GM13977 (cell line): Measurements from ENCODE around the gene ZG16.
A peak's percentile ranks its signal among the peaks of the same experiment; 100 is the strongest.
"Not testable (repeated sequence)": the region's sequence is repeated elsewhere in the genome, so short reads cannot be mapped to it uniquely, and the experiment has no call there.

Source experiments
- DNase-seq: peaks from one replicate; pipeline ENCODE4 v3.0.0; 2012; ENCODE audit warnings: low spot score
- CTCF ChIP-seq: IDR thresholded peaks from 2 replicates; pipeline ENCODE4 v1.5.1; 2012; ENCODE audit warnings: mild to moderate bottlenecking, control low read depth; ENCODE audit not compliant: insufficient read depth; ENCODE audit errors: extremely low read depth, missing control alignments
- in situ Hi-C: fragments of 300-500 bp; cut with MboI; formaldehyde crosslinking; loops from one replicate; pipeline ENCODE4 v1.12.0; 2022; ENCODE audit warnings: low sequenced_read_pairs, low pct_unique_long_range_greater_than_20kb, mixed read lengths, inconsistent platforms; ENCODE audit not compliant: unreplicated experiment

ZG16 gene

GRCh38 chr16:29743827-29744531 is 34.1 kb upstream of the ZG16 start:
- TF ChIP-seq CTCF, result no peak
- no peak for DNase-seq
- in situ Hi-C loops, result no loop called here

DNA sequence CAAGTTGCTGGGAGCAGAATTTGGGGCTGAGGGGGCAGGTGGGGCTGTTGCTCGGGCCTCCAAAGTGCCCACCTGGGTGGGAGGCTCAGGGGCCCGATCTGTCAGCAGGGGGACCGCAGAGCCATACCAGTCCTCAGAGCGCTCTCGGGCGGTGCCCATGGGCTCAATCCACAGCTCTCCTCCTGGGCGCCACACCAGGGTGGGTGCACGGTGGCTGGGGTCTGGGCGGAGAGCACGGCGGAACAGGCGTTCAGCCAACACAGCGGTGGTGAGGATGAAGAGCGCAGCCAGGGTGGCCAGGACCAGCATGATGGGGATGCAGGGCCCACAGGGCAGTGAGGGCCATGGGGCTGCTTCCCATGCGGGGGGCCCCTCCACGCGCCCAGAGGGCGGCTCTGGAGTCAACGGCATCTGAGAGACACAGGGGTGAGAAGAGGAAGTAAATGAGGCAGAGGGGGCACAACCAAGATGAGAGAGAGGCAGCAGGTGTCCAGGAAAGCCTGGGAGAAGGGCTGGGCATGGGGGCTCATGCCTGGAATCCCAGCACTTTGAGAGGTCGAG is 33.4 kb upstream of the ZG16 start:
- in situ Hi-C loops, result no loop called here
- no peak for TF ChIP-seq CTCF
- DNase-seq, result no peak

GRCh38 chr16:29745121-29745852 is 32.8 kb upstream of the ZG16 start:
- peak; percentile 79 for DNase-seq

DNA sequence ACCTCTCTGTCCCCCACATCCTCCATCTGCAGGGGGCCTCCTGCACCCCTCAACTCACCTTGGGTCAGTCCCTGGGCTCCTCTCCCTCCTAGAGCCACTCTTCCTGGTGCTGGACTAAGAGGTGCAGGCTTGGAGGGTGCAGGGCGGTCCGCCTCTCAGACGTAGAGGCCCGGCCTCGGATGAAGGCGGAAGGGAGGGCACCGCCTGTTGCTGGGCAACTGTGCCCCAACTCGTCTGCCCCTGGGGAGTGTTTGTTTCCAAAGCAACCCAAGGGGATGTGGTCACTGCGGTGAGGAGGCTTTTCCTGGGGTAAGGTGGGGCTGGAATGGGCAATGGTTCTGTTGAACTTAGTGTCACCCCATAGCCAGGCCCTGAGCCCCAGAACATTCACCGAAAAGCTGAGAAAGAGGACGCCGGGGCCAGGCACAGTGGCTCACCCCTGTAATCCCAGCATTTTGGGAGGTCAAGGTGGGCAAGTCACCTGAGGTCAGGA is 32.2 kb upstream of the ZG16 start, which contains the start of gene C16orf54:
Gene C16orf54, minus strand, starts transcription at position 138 of the 493 bp plus-strand sequence. CDS start 1,039 bp downstream, outside the sequence.
- in situ Hi-C loops, result no loop called here
- DNase-seq, result peak; percentile 73
- TF ChIP-seq CTCF, result no peak

More at GRCh38 chr16:29745121-29745852, 32.8 kb upstream of the ZG16 start:
- no peak for TF ChIP-seq CTCF
- in situ Hi-C loops, result no loop called here

- in situ Hi-C loops, DNase-seq: not testable (repeated sequence)
Observed at GRCh38 chr16:29746518-29746917, 31.5 kb upstream of the ZG16 start.

- in situ Hi-C loops, result no loop called here
- TF ChIP-seq CTCF, result no peak
- no peak for DNase-seq
Observed at GRCh38 chr16:29747947-29748759, 29.9 kb upstream of the ZG16 start.

GRCh38 chr16:29748760-29749149 is 29.3 kb upstream of the ZG16 start:
- in situ Hi-C loops, DNase-seq: not testable (repeated sequence)
